HepG2 (cell line): ENCODE data around the gene PELO. TPM values are rescaled to one million over a fixed set of nuclear protein-coding genes. Genes with fewer than 3 reads are reported as not detected.
A peak's percentile ranks its signal among the peaks of the same experiment; 100 is the strongest.

Experiments used
- ATF5 ChIP-seq: sonication (generic); formaldehyde crosslinking; IDR thresholded peaks from 2 replicates; pipeline ENCODE4 v1.4.0; 2020; ENCODE audit warnings: mild to moderate bottlenecking, low read depth, missing genetic modification reagents
- CCDC6 ChIP-seq: sonication (generic); formaldehyde crosslinking; IDR thresholded peaks from 2 replicates; pipeline ENCODE4 v1.8.1; 2022; ENCODE audit warnings: mild to moderate bottlenecking, missing genetic modification reagents, moderate library complexity
- GFI1 ChIP-seq: sonication (generic); formaldehyde crosslinking; IDR thresholded peaks from 2 replicates; pipeline ENCODE4 v1.5.0; 2020; ENCODE audit warnings: missing genetic modification reagents, mild to moderate bottlenecking, borderline replicate concordance
- GTF3A ChIP-seq: sonication (generic); formaldehyde crosslinking; conservative IDR thresholded peaks from 2 replicates; pipeline ENCODE4 v1.4.0; 2020; ENCODE audit warnings: mild to moderate bottlenecking, missing genetic modification reagents
- ISX ChIP-seq: sonication (generic); formaldehyde crosslinking; conservative IDR thresholded peaks from 2 replicates; pipeline ENCODE4 v1.5.0; 2020; ENCODE audit warnings: missing genetic modification reagents
- KAT8 ChIP-seq: IDR thresholded peaks from 2 replicates; pipeline ENCODE4 v1.6.1; 2016; ENCODE audit warnings: missing genetic modification reagents, missing compliant biosample characterization
- MYPOP ChIP-seq: sonication (generic); formaldehyde crosslinking; IDR thresholded peaks from 2 replicates; pipeline ENCODE4 v1.8.1; 2023; ENCODE audit warnings: mild to moderate bottlenecking, moderate library complexity, missing genetic modification reagents
- NFE2 ChIP-seq: sonication (generic); formaldehyde crosslinking; IDR thresholded peaks from 2 replicates; pipeline ENCODE4 v1.4.0; 2020; ENCODE audit warnings: missing genetic modification reagents
- NR2F2 ChIP-seq: IDR thresholded peaks from 2 replicates; pipeline ENCODE4 v1.6.1; 2012; ENCODE audit warnings: low read depth, inconsistent platforms, borderline replicate concordance
- POGZ ChIP-seq: sonication (generic); formaldehyde crosslinking; IDR thresholded peaks from 2 replicates; pipeline ENCODE4 v1.4.0; 2020; ENCODE audit warnings: mild to moderate bottlenecking, missing genetic modification reagents
- SIX1 ChIP-seq: sonication (generic); formaldehyde crosslinking; IDR thresholded peaks from 2 replicates; pipeline ENCODE4 v1.4.0; 2020; ENCODE audit warnings: missing genetic modification reagents, borderline replicate concordance
- SSRP1 ChIP-seq: IDR thresholded peaks from 2 replicates; pipeline ENCODE4 v1.6.1; 2016; ENCODE audit warnings: control low read depth
- TARDBP ChIP-seq: sonication (generic); formaldehyde crosslinking; IDR thresholded peaks from 2 replicates; pipeline ENCODE4 v1.8.0; 2022; ENCODE audit warnings: mild to moderate bottlenecking, missing genetic modification reagents
- ZNF546 ChIP-seq: sonication (generic); formaldehyde crosslinking; conservative IDR thresholded peaks from 2 replicates; pipeline ENCODE4 v1.8.1; 2023; ENCODE audit warnings: mild to moderate bottlenecking, missing genetic modification reagents
- ZNF563 ChIP-seq: sonication (generic); formaldehyde crosslinking; IDR thresholded peaks from 2 replicates; pipeline ENCODE4 v1.8.0; 2022; ENCODE audit warnings: mild to moderate bottlenecking, moderate library complexity, missing genetic modification reagents
- ZNF615 ChIP-seq: sonication (generic); formaldehyde crosslinking; IDR thresholded peaks from 2 replicates; pipeline ENCODE4 v1.5.0; 2020; ENCODE audit warnings: mild to moderate bottlenecking, missing genetic modification reagents, borderline replicate concordance
- ZNF766 ChIP-seq: sonication (generic); formaldehyde crosslinking; IDR thresholded peaks from 2 replicates; pipeline ENCODE4 v1.5.0; 2020; ENCODE audit warnings: missing genetic modification reagents, borderline replicate concordance
- polyA plus RNA-seq, 8 experiments: library from polyadenylated mRNA; depleted of rRNA in 3 of 8; stranded (reverse) in 7 of 8; unstranded in 1 of 8; fragments of >200 nt; fragmentation: Illumina TruSeq in 4 of 8; extraction: Trizol in 4 of 8; gene quantifications; 2 replicates each; pipeline versions ENCODE4 v1.2.1 to v1.2.3, GENCODE V29; 2011 to 2016; ENCODE audit warnings: low read depth in 4 of 8, missing spikeins in 1 of 8, mixed read lengths in 1 of 8; ENCODE audit not compliant: insufficient read depth in 1 of 8
- total RNA-seq, 5 experiments: library from RNA; depleted of rRNA; stranded (reverse); fragments of >200 nt; fragmentation: Illumina TruSeq; extraction: Trizol; gene quantifications; 2 replicates each; pipeline ENCODE4 v1.2.3, GENCODE V29; 2016; ENCODE audit warnings: low read depth in 1 of 5
- TF ChIP-seq, protein P1 (sequence below): sonication (generic); formaldehyde crosslinking; conservative IDR thresholded peaks from 2 replicates; pipeline ENCODE4 v1.8.0; 2022; ENCODE audit warnings: mild to moderate bottlenecking, moderate library complexity, missing genetic modification reagents
- TF ChIP-seq, protein P2 (sequence below): sonication (generic); formaldehyde crosslinking; IDR thresholded peaks from 2 replicates; pipeline ENCODE4 v1.4.0; 2020; ENCODE audit warnings: missing genetic modification reagents
- TF ChIP-seq, protein P3 (sequence below): fragments of 450-650 bp; IDR thresholded peaks from 2 replicates; pipeline ENCODE4 v1.6.1; 2017; ENCODE audit warnings: mild to moderate bottlenecking

PELO gene
- total and polyA plus RNA-seq, 2 of the 13 experiments (the other 11 are each of a cell fraction or from before 2014, with no cell fraction given), result 19.0 to 23.9 TPM

DNA sequence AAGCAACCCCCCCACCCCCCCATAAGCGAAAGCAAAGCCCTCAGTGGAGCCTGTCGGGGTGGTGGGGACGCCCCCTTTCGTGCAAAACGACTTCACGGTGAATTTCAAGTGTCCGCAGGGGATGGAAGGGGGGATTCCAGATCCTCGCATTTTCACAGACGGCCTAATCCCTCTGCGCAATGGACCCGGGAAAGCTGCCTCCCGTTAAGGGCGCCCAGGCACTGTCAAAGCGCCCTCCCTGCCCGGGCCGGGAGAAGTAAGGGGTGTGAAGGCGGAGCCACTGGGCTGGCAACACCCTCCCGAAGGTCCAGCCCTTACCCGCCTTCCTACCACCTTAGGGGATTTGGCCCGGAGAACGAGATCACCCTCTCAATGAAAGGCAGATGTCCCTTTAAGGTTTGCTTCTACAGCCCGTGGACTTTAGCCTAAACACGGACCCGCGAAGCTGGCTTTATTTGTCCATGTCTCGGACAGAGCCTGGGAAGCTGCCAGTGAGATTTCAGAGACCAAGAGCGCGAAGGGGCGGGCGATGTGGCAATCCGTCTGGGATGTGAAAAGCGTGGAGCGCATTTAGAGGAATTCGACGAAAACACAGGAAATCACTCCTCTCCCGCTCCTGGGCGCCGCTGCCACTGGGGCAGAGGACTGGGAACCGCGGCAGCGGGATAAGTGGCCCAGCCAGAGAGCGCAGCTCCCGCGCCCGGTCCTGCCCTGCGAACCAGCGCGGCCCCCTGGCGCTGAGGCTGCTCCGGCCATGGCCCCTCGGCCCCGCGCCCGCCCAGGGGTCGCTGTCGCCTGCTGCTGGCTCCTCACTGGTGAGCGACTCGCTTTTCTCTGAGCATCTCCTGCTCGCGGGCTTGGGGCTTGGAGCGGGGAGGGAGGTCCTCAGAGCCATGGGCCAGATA, at the start of gene PELO, which contains the start of gene ITGA1 (continued):
- TF ChIP-seq MYPOP (CRISPR knock-in tag), result peak; percentile 83; the same call in 1 of the 2 replicates
- TF ChIP-seq ZNF546 (CRISPR knock-in tag), result no peak
- no peak for TF ChIP-seq NFE2 (CRISPR knock-in tag)
- TF ChIP-seq SIX1 (CRISPR knock-in tag), result no peak
- TF ChIP-seq, protein P1, sequence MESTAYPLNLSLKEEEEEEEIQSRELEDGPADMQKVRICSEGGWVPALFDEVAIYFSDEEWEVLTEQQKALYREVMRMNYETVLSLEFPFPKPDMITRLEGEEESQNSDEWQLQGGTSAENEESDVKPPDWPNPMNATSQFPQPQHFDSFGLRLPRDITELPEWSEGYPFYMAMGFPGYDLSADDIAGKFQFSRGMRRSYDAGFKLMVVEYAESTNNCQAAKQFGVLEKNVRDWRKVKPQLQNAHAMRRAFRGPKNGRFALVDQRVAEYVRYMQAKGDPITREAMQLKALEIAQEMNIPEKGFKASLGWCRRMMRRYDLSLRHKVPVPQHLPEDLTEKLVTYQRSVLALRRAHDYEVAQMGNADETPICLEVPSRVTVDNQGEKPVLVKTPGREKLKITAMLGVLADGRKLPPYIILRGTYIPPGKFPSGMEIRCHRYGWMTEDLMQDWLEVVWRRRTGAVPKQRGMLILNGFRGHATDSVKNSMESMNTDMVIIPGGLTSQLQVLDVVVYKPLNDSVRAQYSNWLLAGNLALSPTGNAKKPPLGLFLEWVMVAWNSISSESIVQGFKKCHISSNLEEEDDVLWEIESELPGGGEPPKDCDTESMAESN, result peak; percentile 83; the same call in 1 of the 2 replicates
- TF ChIP-seq TARDBP, result peak; percentile 15; the same call in 1 of the 2 replicates
- TF ChIP-seq POGZ (CRISPR knock-in tag), result peak; percentile 76
- TF ChIP-seq KAT8 (CRISPR knock-in tag), result no peak
- no peak for TF ChIP-seq ISX
- TF ChIP-seq, protein P2, sequence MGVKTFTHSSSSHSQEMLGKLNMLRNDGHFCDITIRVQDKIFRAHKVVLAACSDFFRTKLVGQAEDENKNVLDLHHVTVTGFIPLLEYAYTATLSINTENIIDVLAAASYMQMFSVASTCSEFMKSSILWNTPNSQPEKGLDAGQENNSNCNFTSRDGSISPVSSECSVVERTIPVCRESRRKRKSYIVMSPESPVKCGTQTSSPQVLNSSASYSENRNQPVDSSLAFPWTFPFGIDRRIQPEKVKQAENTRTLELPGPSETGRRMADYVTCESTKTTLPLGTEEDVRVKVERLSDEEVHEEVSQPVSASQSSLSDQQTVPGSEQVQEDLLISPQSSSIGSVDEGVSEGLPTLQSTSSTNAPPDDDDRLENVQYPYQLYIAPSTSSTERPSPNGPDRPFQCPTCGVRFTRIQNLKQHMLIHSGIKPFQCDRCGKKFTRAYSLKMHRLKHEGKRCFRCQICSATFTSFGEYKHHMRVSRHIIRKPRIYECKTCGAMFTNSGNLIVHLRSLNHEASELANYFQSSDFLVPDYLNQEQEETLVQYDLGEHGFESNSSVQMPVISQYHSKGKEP (CRISPR knock-in tag), result peak; percentile 77; the same call in 1 of the 2 replicates
- TF ChIP-seq GTF3A (CRISPR knock-in tag), result 0 out of 2 replicates have a peak, but pooled peaks have one; percentile 72
- no peak for TF ChIP-seq ZNF563 (CRISPR knock-in tag)
- TF ChIP-seq, protein P3, sequence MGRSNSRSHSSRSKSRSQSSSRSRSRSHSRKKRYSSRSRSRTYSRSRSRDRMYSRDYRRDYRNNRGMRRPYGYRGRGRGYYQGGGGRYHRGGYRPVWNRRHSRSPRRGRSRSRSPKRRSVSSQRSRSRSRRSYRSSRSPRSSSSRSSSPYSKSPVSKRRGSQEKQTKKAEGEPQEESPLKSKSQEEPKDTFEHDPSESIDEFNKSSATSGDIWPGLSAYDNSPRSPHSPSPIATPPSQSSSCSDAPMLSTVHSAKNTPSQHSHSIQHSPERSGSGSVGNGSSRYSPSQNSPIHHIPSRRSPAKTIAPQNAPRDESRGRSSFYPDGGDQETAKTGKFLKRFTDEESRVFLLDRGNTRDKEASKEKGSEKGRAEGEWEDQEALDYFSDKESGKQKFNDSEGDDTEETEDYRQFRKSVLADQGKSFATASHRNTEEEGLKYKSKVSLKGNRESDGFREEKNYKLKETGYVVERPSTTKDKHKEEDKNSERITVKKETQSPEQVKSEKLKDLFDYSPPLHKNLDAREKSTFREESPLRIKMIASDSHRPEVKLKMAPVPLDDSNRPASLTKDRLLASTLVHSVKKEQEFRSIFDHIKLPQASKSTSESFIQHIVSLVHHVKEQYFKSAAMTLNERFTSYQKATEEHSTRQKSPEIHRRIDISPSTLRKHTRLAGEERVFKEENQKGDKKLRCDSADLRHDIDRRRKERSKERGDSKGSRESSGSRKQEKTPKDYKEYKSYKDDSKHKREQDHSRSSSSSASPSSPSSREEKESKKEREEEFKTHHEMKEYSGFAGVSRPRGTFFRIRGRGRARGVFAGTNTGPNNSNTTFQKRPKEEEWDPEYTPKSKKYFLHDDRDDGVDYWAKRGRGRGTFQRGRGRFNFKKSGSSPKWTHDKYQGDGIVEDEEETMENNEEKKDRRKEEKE, result no peak
- peak; percentile 75 for TF ChIP-seq GFI1 (CRISPR knock-in tag)
- no peak; the same call in 1 of the 2 replicates for TF ChIP-seq SSRP1
- TF ChIP-seq CCDC6 (CRISPR knock-in tag), result no peak
- TF ChIP-seq ZNF615 (CRISPR knock-in tag), result no peak
- TF ChIP-seq ATF5 (CRISPR knock-in tag), result no peak
- TF ChIP-seq NR2F2, result 0 out of 2 replicates have a peak, but pooled peaks have one; percentile 7
- TF ChIP-seq ZNF766 (CRISPR knock-in tag), result 0 out of 2 replicates have a peak, but pooled peaks have one; percentile 19
